DOHH2 (cell line): ENCODE data around the gene TCIRG1.

Source experiments
- EZH2phosphoT487 ChIP-seq: fragments of 200-600 bp; sonication (generic); IDR thresholded peaks from 2 replicates; pipeline ENCODE4 v1.6.1; 2017; ENCODE audit warnings: borderline replicate concordance, mild to moderate bottlenecking, antibody characterized with exemption, low read length, moderate library complexity, mixed read lengths
- TF ChIP-seq, protein P1 (sequence below): fragments of 200-600 bp; sonication (generic); IDR thresholded peaks from one replicate; pipeline ENCODE4 v1.5.1; 2014; ENCODE audit warnings: antibody characterized with exemption, mild to moderate bottlenecking, low read depth, low read length; ENCODE audit not compliant: poor library complexity, severe bottlenecking

DNA sequence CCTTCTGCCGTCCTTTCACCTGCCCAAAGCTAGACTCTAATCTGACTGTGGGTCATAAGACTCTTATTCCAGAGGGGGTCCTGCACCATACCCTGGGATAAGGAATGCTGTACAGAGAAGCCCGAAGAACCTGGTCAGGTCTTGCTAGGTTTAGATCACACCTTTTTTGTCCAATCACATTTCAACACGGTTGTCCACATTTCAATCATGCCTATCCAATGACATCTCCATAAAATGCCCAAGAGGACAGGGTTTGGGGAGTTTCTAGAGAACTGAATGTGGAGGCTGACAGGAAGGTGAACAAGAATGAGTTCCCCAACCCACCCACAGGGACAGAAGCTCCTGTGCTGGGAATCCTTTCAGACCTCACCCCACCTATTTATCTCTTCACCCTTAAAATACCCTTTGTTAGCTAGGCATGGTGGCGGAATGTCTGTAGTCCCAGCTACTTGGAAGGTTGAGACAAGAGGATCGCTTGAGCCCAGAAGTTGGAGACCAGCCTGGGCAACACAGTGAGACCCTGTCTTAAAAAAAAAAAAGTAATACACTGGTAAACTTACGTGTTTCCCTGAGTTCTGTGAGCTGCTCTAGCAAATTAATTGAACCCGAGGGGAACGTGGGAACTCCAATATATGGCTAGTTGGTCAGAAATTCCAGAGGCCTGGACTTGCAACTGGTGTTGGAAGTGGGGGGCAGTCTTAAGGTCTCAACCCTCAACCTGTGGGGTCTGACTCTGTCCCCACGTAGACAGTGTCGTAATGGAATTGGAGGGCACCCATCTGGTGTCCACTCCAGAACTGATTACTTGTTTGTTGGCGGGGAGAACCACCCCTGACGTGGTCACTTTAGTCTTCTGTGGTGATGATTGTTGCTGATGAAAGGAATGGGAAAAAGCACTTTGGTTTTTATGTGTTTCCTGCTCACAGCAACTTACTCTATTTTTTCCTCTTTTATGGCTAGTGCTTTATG is 17.8 kb downstream of the TCIRG1 start:
- TF ChIP-seq, protein P1, sequence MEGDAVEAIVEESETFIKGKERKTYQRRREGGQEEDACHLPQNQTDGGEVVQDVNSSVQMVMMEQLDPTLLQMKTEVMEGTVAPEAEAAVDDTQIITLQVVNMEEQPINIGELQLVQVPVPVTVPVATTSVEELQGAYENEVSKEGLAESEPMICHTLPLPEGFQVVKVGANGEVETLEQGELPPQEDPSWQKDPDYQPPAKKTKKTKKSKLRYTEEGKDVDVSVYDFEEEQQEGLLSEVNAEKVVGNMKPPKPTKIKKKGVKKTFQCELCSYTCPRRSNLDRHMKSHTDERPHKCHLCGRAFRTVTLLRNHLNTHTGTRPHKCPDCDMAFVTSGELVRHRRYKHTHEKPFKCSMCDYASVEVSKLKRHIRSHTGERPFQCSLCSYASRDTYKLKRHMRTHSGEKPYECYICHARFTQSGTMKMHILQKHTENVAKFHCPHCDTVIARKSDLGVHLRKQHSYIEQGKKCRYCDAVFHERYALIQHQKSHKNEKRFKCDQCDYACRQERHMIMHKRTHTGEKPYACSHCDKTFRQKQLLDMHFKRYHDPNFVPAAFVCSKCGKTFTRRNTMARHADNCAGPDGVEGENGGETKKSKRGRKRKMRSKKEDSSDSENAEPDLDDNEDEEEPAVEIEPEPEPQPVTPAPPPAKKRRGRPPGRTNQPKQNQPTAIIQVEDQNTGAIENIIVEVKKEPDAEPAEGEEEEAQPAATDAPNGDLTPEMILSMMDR = no peak
- no peak for TF ChIP-seq EZH2phosphoT487
